Renal cortical epithelial cell (primary cell): Measurements from ENCODE around the gene KRT12. TPM values are rescaled to one million over a fixed set of nuclear protein-coding genes. Genes with fewer than 3 reads are reported as not detected.

ENCODE experiments used
- DNase-seq: peaks from one replicate; pipeline ENCODE4 v3.0.0-alpha.2; 2011; ENCODE audit warnings: low read depth
- total RNA-seq: library from RNA; depleted of rRNA; stranded (reverse); fragments of >200 nt; gene quantifications from 2 replicates; pipeline ENCODE4 v1.2.3, GENCODE V29; 2014

Gene KRT12
- total RNA-seq, 1 donor from 2014 or later: not detected

DNA sequence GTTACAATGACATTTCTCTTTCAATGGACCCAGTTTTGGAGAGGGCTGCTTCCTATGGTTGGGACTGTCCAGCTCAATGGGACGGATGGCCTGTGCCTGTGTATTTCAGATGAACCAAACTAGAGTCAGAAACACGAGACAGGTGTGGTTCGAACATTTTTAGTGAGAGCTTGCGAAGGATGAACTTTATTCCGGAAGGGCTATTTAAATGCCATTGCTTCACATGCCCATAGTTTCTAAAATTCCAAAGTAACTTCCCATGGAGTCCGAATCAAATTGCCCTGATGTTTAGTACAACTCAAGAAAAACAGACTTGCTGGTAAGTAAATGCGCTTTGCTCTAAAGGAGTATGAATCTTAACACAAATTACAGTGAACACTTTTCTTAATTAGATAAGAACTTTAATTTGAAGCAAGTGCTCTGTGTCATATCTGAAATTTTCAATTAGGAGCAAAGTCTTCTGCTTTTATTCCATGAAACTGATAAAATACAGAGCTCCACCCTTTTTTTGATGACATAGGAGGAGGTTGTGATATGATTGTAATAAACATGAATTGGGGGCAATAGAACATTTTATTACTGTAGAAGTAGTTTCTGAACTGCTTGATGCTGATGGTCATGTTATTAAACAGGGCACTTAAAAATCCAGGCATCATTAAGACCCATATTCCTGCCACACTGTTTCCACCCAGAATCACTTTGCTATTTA is 16.8 kb upstream of the KRT12 start:
- DNase-seq: no peak

GRCh38 chr17:40883031-40883430 is 16.0 kb upstream of the KRT12 start:
- no peak for DNase-seq

GRCh38 chr17:40879026-40879425 is 12.0 kb upstream of the KRT12 start:
- no peak for DNase-seq

GRCh38 chr17:40878044-40878443 is 11.0 kb upstream of the KRT12 start:
- no peak for DNase-seq

DNA sequence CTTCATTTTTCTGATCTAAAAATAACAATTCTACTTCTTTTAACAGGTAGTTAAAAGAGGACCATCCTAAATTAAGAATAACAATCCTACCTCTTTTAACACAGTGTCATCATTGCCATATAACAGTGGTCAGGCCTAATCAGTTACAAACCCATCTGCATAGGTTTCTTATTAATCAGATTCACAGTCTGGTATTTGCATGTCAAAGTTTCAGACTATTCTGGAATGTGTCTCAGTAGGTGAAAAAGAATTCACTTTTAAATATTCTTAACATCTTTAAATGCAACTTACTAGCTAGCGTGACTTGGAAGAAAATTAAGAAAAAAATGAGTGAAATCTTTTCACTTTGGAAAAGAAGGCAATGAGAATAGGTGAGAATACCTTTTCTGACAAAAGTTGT is 6.8 kb upstream of the KRT12 start:
- peak; percentile 14 for DNase-seq

- DNase-seq: no peak
Observed at GRCh38 chr17:40873255-40873654, 6.2 kb upstream of the KRT12 start.

- no peak for DNase-seq
Observed at GRCh38 chr17:40872416-40872815, 5.4 kb upstream of the KRT12 start.

DNA sequence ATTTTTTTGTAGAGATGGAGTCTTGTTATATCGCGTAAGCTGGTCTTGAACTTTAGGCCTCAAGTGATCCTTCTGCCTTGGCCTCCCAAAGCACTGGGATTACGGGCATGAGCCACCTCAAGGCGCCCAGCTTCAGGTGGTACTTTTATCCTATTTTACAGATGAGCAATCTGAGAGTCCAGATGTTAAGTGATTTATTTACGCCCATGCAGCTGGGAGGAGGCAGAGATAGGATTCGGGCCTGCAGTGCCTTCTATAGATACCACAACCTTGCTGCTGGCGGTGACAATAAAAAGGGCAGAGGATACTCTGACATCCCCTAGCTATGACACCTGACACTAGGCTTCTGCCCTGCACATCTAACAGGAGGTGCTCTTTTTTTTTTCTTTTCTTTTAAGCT is 4.3 kb upstream of the KRT12 start:
- DNase-seq: no peak

DNA sequence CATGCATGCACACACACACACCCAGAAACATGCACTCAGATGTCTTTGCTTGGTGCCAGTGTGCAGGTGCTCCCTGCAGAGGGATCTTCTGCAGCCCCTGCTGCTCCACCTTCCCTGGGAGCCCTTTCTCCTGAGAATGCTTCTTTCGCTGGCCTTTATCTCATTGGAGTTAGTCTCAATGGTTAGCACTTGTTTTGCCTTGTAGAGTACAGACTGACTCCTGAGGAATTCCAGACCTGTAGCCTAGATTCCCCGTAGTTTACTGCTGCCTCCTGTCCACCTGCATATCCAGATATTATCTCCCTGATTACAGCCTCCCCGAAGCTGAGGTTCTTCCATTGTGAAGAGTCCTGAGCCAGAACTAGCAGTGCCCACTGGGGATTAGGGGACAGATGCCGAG is 3.1 kb upstream of the KRT12 start:
- DNase-seq: no peak

GRCh38 chr17:40864661-40865390 is 2.2 kb downstream of the KRT12 start:
- DNase-seq: no peak

DNA sequence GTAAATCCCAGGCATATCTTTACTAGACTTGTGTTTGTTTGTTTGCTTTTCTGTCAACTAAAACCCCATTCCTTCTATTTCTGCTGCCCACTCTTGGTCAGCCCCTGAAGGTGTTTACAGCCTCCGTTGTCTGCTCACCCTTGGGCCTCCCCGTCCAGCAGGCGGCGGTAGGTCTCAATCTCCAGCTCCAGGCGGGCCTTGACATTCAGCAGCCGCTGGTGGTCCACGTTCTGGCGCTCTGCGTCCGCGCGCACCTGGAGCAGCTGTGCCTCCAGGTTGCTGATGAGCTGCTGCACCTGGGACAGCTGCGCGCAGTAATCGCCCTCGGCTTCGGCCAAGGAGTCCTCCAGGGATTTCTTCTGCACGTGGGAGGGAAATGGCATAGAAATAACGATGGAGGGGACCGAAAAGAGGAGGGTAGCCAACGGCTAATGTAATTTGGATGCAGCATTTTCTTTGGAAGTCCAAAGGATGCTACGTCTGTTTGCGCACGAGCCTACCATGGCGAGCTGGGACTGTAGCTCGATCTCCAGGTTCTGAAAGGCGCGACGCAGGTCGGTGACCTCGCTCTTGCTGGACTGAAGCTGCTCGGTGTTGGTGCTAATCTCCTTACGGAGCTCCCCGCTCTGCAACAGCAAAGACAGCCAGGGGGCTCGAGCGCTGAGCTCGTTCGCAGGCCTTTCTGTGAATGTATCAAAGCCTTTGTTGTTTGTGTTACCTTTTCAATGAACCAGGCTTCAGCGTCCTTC is 3.9 kb downstream of the KRT12 start:
- DNase-seq: no peak

GRCh38 chr17:40859536-40859935 is 7.5 kb downstream of the KRT12 start:
- peak; percentile 62 for DNase-seq

DNA sequence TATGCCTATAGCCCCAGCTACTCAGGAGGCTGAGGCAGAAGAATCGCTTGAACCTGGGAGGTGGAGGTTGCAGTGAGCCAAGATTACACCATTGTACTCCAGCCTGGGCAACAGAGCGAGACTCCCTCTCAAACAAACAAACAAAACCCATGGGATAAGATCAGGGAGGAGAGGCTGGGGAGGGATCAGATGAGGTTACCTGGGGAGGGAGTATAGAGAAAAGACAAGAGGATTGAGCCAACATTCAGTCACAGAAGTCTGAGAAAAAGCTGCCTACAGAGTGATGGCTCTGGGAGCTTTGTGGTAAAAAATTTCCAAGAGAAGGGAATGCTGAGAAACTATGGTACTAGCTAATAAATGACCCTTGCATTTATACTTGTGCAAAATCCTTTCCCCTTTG is 8.4 kb downstream of the KRT12 start:
- DNase-seq: peak; percentile 59

DNA sequence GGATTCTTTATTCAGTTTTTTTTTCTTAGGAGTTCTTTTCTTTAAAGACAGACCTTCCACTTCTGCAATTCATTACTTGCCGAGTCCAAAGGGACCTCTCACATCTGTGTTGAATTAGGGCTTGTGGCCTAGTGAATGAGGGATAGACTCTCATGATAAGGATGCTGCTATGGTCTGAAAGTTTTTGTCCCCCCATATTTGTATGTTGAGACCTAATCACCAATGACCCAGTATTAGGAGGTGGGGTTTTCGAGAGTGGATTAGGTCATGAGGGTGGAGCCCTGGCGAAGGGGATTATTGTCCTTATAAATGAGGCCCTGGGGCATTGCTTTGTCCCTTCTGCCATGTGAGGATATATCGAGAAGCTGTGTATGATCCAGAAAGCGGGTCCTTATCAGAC is 9.5 kb downstream of the KRT12 start:
- DNase-seq: no peak

- DNase-seq: peak; percentile 96
Observed at GRCh38 chr17:40854175-40854814, 12.7 kb downstream of the KRT12 start.

- DNase-seq: no peak
Observed at GRCh38 chr17:40852364-40852763, 14.7 kb downstream of the KRT12 start.

DNA sequence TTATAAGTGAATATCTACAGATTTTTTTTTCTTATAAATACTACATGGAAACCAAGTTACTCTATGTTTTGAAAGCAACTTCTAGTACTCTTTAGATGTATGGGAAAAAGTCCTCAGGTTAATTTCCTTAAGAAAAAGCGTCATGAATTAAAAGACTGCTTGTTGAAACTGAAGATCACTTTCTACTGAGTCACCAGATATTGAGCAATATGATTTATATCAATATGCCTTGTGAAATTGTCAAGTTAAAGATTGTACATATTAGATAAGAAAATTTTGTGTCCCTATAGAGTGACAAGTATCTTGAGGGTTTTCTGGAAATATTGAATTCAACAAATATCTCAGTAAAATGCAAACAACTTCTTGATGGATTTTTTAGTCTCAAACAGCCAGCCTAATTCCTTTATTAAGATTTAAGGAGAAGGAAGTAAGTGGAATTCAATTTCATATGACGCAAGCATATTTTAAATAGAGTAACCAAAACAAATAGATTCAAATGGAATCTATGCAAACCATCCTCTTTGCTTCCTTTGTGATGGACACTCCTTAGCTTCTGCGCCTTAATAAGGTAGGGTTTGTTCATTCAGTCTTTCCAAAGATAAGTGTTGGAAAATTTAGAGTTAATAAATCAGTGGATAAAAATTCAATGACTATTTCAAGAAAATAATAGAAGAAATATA is 16.6 kb downstream of the KRT12 start:
- peak; percentile 34 for DNase-seq

- no peak for DNase-seq
Observed at GRCh38 chr17:40849723-40850122, 17.3 kb downstream of the KRT12 start.

DNA sequence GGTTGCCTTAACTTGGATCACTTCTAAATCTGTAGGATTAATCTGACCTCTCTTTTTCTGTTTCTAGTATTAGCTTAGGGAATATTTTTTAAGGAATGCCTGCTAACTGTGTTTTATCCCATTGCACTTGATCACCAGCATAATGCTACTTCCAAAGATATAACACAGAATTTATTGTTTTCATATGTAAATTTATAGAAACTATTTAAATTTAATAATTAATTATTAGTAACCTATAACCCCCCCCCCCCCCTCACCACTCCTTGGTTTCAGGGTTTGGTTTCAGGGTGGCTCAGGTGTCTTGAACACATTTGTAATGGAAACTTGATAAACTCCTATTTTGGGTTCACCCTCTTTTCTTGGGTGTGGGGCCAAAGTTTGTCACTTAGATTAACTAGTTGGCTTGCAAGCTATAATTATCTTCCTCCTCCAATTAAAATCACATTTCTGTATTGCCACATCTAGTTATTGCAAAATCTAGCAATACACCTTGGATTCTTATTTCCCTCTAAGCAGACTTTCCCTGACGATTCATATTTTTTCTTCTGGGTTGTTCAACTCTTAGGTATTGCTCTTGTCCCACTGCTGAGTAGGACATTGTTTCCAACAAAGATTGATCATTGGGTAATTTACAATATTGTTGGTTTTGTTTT is 18.3 kb downstream of the KRT12 start:
- no peak for DNase-seq

GRCh38 chr17:40846515-40847144 is 20.4 kb downstream of the KRT12 start:
- DNase-seq: no peak

DNA sequence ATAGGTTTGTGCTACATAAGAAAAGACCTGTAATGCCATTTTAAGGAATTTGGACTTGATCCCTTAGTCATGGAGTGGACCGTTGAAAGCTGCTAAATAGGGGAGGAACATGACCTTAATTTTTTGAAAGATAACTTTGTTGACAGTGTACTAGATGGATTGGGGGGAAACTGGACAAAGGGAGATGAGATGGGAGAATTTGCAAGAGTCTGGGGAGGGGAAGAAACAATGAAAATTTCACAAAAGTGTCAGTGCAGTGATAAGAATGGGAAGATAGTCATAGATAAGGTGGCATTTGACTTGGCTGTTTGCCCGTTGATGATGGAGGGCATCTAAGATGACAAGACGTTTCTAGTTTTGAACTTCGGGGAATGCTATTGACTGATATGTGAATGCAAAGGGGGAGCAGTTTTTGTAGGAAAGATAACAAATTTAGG is 22.3 kb downstream of the KRT12 start:
- DNase-seq: no peak
